SJSA1 (cell line): ENCODE data around the gene PAPPA. TPM values are rescaled to one million over a fixed set of nuclear protein-coding genes. Genes with fewer than 3 reads are reported as not detected.

Source experiments
- DNase-seq, 2 experiments: peaks; one replicate each; pipeline ENCODE4 v3.0.0-alpha.2; 2015 to 2020; ENCODE audit warnings: low spot score in 2 of 2, low read depth in 1 of 2
- H3K27ac ChIP-seq: fragments of 250-450 bp; sonication (Bioruptor Pico); 2 replicates; pipeline ENCODE4 v1.5.1; 2020; ENCODE audit warnings: mild to moderate bottlenecking, moderate library complexity
- H3K27me3 ChIP-seq: fragments of 250-450 bp; sonication (Bioruptor Pico); replicated peaks from 2 replicates; pipeline ENCODE4 v1.5.1; 2020; ENCODE audit warnings: mild to moderate bottlenecking, moderate library complexity
- H3K36me3 ChIP-seq: fragments of 250-450 bp; sonication (Bioruptor Pico); 2 replicates; pipeline ENCODE4 v1.5.1; 2020; ENCODE audit warnings: mild to moderate bottlenecking
- H3K4me1 ChIP-seq: fragments of 250-450 bp; sonication (Bioruptor Pico); replicated peaks from 2 replicates; pipeline ENCODE4 v1.6.1; 2021; ENCODE audit warnings: mild to moderate bottlenecking
- H3K4me3 ChIP-seq: fragments of 250-450 bp; sonication (Bioruptor Pico); 2 replicates; pipeline ENCODE4 v1.5.1; 2020; ENCODE audit warnings: mild to moderate bottlenecking
- H3K9me3 ChIP-seq: fragments of 250-450 bp; sonication (Bioruptor Pico); replicated peaks from 2 replicates; pipeline ENCODE4 v1.5.1; 2020; ENCODE audit warnings: mild to moderate bottlenecking
- total RNA-seq: library from RNA; depleted of rRNA; stranded (reverse); fragments of >200 nt; shearing (Covaris generic); gene quantifications from 2 replicates; pipeline ENCODE4 v1.2.3, GENCODE V29; 2014

PAPPA gene
- total RNA-seq, 1 experiment from 2014 or later, result 5.3 TPM

GRCh38 chr9:116287721-116288120 is 134.1 kb downstream of the PAPPA start:
- Histone ChIP-seq H3K27ac (peak overlapping the region; percentile 1; the same call in 1 of the 2 replicates), H3K4me3 (no peak overlapping the region), H3K36me3 (no peaks in the 10 kb centered on the region), H3K9me3 (no peaks in the 10 kb centered on the region), H3K4me1 (peaks cover 25% of the 10 kb centered on the region), H3K27me3 (no peaks in the 10 kb centered on the region)
- DNase-seq, result no peak

- peak overlapping the region; percentile 37; the same call in 1 of the 2 replicates for H3K27ac ChIP-seq
- peak; percentile 79 to 91 for DNase-seq
Measured at GRCh38 chr9:116288658-116289057, 135.1 kb downstream of the PAPPA start.

GRCh38 chr9:116297346-116297745 is 143.8 kb downstream of the PAPPA start:
- Histone ChIP-seq H3K4me3 (no peak overlapping the region), H3K27me3 (no peaks in the 10 kb centered on the region), H3K9me3 (no peaks in the 10 kb centered on the region), H3K4me1 (no peaks in the 10 kb centered on the region), H3K36me3 (0 out of 2 replicates have a peak, but pooled peaks cover 2% of the 10 kb centered on the region), H3K27ac (no peak overlapping the region)
- DNase-seq, result no peak

More at GRCh38 chr9:116288658-116289057, 135.1 kb downstream of the PAPPA start:
- no peaks in the 10 kb centered on the region for H3K36me3 ChIP-seq
- no peaks in the 10 kb centered on the region for H3K9me3 ChIP-seq
- no peaks in the 10 kb centered on the region for H3K27me3 ChIP-seq
- no peak overlapping the region for H3K4me3 ChIP-seq
- H3K4me1 ChIP-seq, result peaks cover 25% of the 10 kb centered on the region

GRCh38 chr9:116298249-116298648 is 144.7 kb downstream of the PAPPA start:
- Histone ChIP-seq H3K27me3 (no peaks in the 10 kb centered on the region), H3K27ac (no peak overlapping the region), H3K4me1 (peaks cover 4% of the 10 kb centered on the region), H3K36me3 (peaks cover 8% of the 10 kb centered on the region), H3K4me3 (no peak overlapping the region), H3K9me3 (no peaks in the 10 kb centered on the region)
- DNase-seq, result no peak

- Histone ChIP-seq H3K4me1 (peaks cover 11% of the 10 kb centered on the region), H3K4me3 (no peak overlapping the region), H3K36me3 (peaks cover 10% of the 10 kb centered on the region), H3K27me3 (no peaks in the 10 kb centered on the region), H3K27ac (no peak overlapping the region), H3K9me3 (no peaks in the 10 kb centered on the region)
- no peak for DNase-seq
Measured at GRCh38 chr9:116298878-116299391, 145.3 kb downstream of the PAPPA start.

- Histone ChIP-seq H3K4me1 (peaks cover 12% of the 10 kb centered on the region), H3K4me3 (no peak overlapping the region), H3K9me3 (no peaks in the 10 kb centered on the region), H3K36me3 (peaks cover 11% of the 10 kb centered on the region), H3K27me3 (no peaks in the 10 kb centered on the region), H3K27ac (no peak overlapping the region)
- no peak for DNase-seq
Measured at GRCh38 chr9:116300360-116300870, 146.8 kb downstream of the PAPPA start.

GRCh38 chr9:116303270-116303669 is 149.7 kb downstream of the PAPPA start:
- H3K36me3 ChIP-seq, result peaks cover 11% of the 10 kb centered on the region
- H3K4me1 ChIP-seq, result peaks cover 12% of the 10 kb centered on the region
- no peak overlapping the region for H3K4me3 ChIP-seq
- H3K27me3 ChIP-seq, result no peaks in the 10 kb centered on the region
- no peak for DNase-seq
- H3K9me3 ChIP-seq, result no peaks in the 10 kb centered on the region
- H3K27ac ChIP-seq, result no peak overlapping the region

- Histone ChIP-seq H3K27ac (no peak overlapping the region), H3K9me3 (no peaks in the 10 kb centered on the region), H3K4me3 (no peak overlapping the region), H3K27me3 (no peaks in the 10 kb centered on the region), H3K4me1 (peaks cover 12% of the 10 kb centered on the region), H3K36me3 (peaks cover 11% of the 10 kb centered on the region)
- DNase-seq, result no peak
Measured at GRCh38 chr9:116303886-116304538, 150.4 kb downstream of the PAPPA start.

- peaks cover 11% of the 10 kb centered on the region for H3K36me3 ChIP-seq
- no peaks in the 10 kb centered on the region for H3K9me3 ChIP-seq
- no peak for DNase-seq
- H3K4me3 ChIP-seq, result no peak overlapping the region
- no peak overlapping the region for H3K27ac ChIP-seq
- no peaks in the 10 kb centered on the region for H3K27me3 ChIP-seq
- peaks cover 12% of the 10 kb centered on the region for H3K4me1 ChIP-seq
Measured at GRCh38 chr9:116304761-116305160, 151.2 kb downstream of the PAPPA start.

GRCh38 chr9:116308076-116308475 is 154.5 kb downstream of the PAPPA start:
- Histone ChIP-seq H3K9me3 (no peaks in the 10 kb centered on the region), H3K27me3 (no peaks in the 10 kb centered on the region), H3K4me3 (no peak overlapping the region), H3K4me1 (peaks cover 21% of the 10 kb centered on the region), H3K36me3 (peaks cover 11% of the 10 kb centered on the region), H3K27ac (no peak overlapping the region)
- DNase-seq, result no peak

- peaks cover 12% of the 10 kb centered on the region for H3K4me1 ChIP-seq
- no peaks in the 10 kb centered on the region for H3K27me3 ChIP-seq
- H3K4me3 ChIP-seq, result no peak overlapping the region
- no peaks in the 10 kb centered on the region for H3K9me3 ChIP-seq
- DNase-seq, result no peak
- no peak overlapping the region for H3K27ac ChIP-seq
- peaks cover 7% of the 10 kb centered on the region; the same call in 1 of the 2 replicates for H3K36me3 ChIP-seq
Measured at GRCh38 chr9:116309900-116310611, 156.5 kb downstream of the PAPPA start.

GRCh38 chr9:116312221-116312620 is 158.6 kb downstream of the PAPPA start:
- peak in 1 of 2 experiments; percentile 65 for DNase-seq
- H3K9me3 ChIP-seq, result no peaks in the 10 kb centered on the region
- H3K27ac ChIP-seq, result peak overlapping the region; percentile 43; the same call in 1 of the 2 replicates
- no peak overlapping the region for H3K4me3 ChIP-seq
- peaks cover 12% of the 10 kb centered on the region for H3K4me1 ChIP-seq
- peaks cover 10% of the 10 kb centered on the region for H3K36me3 ChIP-seq
- H3K27me3 ChIP-seq, result no peaks in the 10 kb centered on the region

- Histone ChIP-seq H3K27ac (no peak overlapping the region), H3K4me3 (no peak overlapping the region), H3K9me3 (no peaks in the 10 kb centered on the region), H3K4me1 (peaks cover 12% of the 10 kb centered on the region), H3K27me3 (no peaks in the 10 kb centered on the region), H3K36me3 (peaks cover 10% of the 10 kb centered on the region)
- no peak for DNase-seq
Measured at GRCh38 chr9:116313638-116314037, 160.0 kb downstream of the PAPPA start.

GRCh38 chr9:116316246-116316645 is 162.7 kb downstream of the PAPPA start:
- H3K4me1 ChIP-seq, result peaks cover 12% of the 10 kb centered on the region
- H3K9me3 ChIP-seq, result no peaks in the 10 kb centered on the region
- H3K27me3 ChIP-seq, result no peaks in the 10 kb centered on the region
- no peak overlapping the region for H3K27ac ChIP-seq
- H3K36me3 ChIP-seq, result peaks cover 8% of the 10 kb centered on the region
- H3K4me3 ChIP-seq, result no peak overlapping the region
- DNase-seq, result no peak
